Measurements from ENCODE around the gene MAN1C1.

MAN1C1 gene

DNA sequence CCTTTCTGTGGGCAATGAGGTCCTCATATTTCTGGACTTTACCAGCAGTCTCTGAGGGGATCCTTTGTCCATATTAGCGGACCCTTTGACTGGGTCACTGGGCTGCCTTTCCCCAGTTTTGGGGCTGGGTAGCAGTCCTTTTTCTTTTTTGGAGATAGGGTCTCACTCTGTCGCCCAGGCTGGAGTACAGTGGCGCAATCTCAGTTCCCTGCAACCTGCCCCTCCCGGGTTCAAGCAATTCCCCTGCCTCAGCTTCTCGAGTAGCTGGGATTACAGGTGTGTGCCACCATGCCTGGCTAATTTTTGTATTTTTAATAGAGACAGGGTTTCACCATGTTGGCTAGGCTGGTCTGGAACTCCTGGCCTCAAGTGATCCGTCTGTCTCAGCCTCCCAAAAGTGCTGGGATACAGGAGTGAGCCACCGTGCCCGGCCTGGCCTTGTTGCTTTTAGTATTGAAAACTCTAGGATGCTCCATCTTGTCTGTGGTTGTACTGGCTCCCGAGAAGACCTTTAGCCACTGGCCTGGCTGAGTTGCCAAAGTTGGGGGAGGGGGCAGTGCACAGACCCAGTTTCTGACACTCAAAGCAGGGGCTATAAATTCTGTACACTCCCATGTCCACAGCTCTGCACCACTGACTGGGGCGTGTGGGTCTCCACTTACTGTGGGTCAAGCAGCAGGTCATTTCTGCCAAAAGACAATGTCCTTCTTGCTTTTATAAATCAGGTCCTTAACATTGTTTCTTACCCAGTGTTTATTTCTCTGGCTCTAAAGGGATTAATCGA is 33.1 kb downstream of the MAN1C1 start:
- TF ChIP-seq TAF1 (IDR thresholded peaks at IDR 0.05; ENCODE audit: low read depth) (no peak), TEAD4 (IDR thresholded peaks at IDR 0.05) (no peak), FOXM1 (IDR thresholded peaks at IDR 0.05; ENCODE audit: borderline replicate concordance, low read depth) (no peak)

GRCh38 chr1:25650289-25650576 is 33.6 kb downstream of the MAN1C1 start:
- TF ChIP-seq CEBPB (IDR thresholded peaks at IDR 0.05) (no peak), FOXM1 (IDR thresholded peaks at IDR 0.05; ENCODE audit: borderline replicate concordance, low read depth) (no peak), MAX (IDR thresholded peaks at IDR 0.05) (no peak), TEAD4 (IDR thresholded peaks at IDR 0.05) (no peak), EGR1 (IDR thresholded peaks at IDR 0.05) (no peak), YY1 (IDR thresholded peaks at IDR 0.05; ENCODE audit: low read depth) (no peak), TAF1 (IDR thresholded peaks at IDR 0.05; ENCODE audit: low read depth) (no peak), TCF12 (IDR thresholded peaks at IDR 0.05; ENCODE audit: low read depth) (no peak), EP300 (IDR thresholded peaks at IDR 0.05; ENCODE audit: borderline replicate concordance) (no peak), NFIC (IDR thresholded peaks at IDR 0.05) (no peak), ZBTB7A (IDR thresholded peaks at IDR 0.05; ENCODE audit: low read depth) (no peak), REST (IDR thresholded peaks at IDR 0.05; ENCODE audit: low read depth) (no peak), CREB1 (IDR thresholded peaks at IDR 0.05; ENCODE audit: low read depth) (no peak), RAD21 (IDR thresholded peaks at IDR 0.05; ENCODE audit: low read depth) (no peak)
- TF ChIP-seq, protein P1, sequence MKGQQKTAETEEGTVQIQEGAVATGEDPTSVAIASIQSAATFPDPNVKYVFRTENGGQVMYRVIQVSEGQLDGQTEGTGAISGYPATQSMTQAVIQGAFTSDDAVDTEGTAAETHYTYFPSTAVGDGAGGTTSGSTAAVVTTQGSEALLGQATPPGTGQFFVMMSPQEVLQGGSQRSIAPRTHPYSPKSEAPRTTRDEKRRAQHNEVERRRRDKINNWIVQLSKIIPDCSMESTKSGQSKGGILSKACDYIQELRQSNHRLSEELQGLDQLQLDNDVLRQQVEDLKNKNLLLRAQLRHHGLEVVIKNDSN (IDR thresholded peaks at IDR 0.05), result no peak

GRCh38 chr1:25651036-25651640 is 34.5 kb downstream of the MAN1C1 start:
- TF ChIP-seq NFIC (IDR thresholded peaks at IDR 0.05) (no peak), TCF12 (IDR thresholded peaks at IDR 0.05; ENCODE audit: low read depth) (no peak), TAF1 (IDR thresholded peaks at IDR 0.05; ENCODE audit: low read depth) (no peak), EP300 (IDR thresholded peaks at IDR 0.05; ENCODE audit: borderline replicate concordance) (no peak), YY1 (IDR thresholded peaks at IDR 0.05; ENCODE audit: low read depth) (no peak), CEBPB (IDR thresholded peaks at IDR 0.05) (no peak), EGR1 (IDR thresholded peaks at IDR 0.05) (no peak), ZBTB7A (IDR thresholded peaks at IDR 0.05; ENCODE audit: low read depth) (no peak), RAD21 (IDR thresholded peaks at IDR 0.05; ENCODE audit: low read depth) (no peak), TEAD4 (IDR thresholded peaks at IDR 0.05) (no peak), MAX (IDR thresholded peaks at IDR 0.05) (no peak), REST (IDR thresholded peaks at IDR 0.05; ENCODE audit: low read depth) (no peak), FOXM1 (IDR thresholded peaks at IDR 0.05; ENCODE audit: borderline replicate concordance, low read depth) (no peak), CREB1 (IDR thresholded peaks at IDR 0.05; ENCODE audit: low read depth) (no peak)
- TF ChIP-seq, protein P1 (IDR thresholded peaks at IDR 0.05), result no peak

DNA sequence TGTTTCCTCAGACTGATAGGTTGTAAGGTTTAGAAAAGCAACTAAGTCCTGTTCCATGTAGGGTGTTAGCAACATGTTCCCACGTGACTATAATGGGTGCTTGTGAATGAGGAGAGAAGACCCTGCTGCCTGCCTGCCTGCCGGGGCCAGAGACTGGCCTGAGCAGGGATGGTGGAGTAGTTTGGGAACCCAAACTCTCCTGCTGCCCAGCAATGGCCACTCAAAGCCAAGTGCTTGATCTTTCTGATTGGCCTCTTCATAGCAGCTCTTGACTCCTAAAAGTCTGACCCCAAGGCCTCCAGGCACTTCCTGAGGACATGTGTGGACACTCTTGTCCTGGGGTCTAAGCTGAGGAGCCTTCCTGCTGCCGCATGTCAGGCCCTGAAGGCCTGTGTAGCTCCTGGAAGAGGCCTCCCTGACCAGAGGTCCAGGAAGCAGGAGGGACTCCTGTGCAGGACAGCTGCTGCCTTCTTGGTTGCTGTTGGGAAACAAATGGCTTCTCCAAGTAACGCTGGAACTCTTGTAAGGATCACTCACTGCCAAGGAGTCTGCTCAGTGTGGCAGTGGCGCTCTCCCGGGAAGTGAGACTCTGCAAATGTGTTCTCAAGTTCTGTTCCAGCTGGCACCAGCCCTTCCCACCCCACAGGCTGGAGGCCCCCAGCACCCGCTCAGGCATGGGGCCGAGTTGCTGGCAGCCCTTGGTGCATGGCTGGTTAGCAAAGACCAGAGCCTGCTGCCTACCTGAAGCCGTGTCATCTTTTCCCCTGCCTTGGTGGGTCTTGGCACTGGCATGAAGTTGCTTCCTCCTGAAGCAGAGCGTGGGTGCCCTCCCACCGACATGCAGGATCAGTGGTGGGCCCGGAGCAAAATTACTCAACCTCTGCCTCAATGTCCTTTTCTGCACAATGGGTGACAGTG is 35.5 kb downstream of the MAN1C1 start:
- no peak for TF ChIP-seq TEAD4 (IDR thresholded peaks at IDR 0.05)
- TF ChIP-seq EP300 (IDR thresholded peaks at IDR 0.05; ENCODE audit: borderline replicate concordance), result no peak
- TF ChIP-seq CREB1 (IDR thresholded peaks at IDR 0.05; ENCODE audit: low read depth), result no peak
- no peak for TF ChIP-seq ZBTB7A (IDR thresholded peaks at IDR 0.05; ENCODE audit: low read depth)
- TF ChIP-seq MAX (IDR thresholded peaks at IDR 0.05), result no peak
- no peak for TF ChIP-seq NFIC (IDR thresholded peaks at IDR 0.05)
- TF ChIP-seq, protein P1 (IDR thresholded peaks at IDR 0.05), result no peak
- no peak for TF ChIP-seq REST (IDR thresholded peaks at IDR 0.05; ENCODE audit: low read depth)
- TF ChIP-seq CEBPB (IDR thresholded peaks at IDR 0.05), result no peak
- no peak for TF ChIP-seq TCF12 (IDR thresholded peaks at IDR 0.05; ENCODE audit: low read depth)
- no peak for TF ChIP-seq TAF1 (IDR thresholded peaks at IDR 0.05; ENCODE audit: low read depth)
- no peak for TF ChIP-seq RAD21 (IDR thresholded peaks at IDR 0.05; ENCODE audit: low read depth)
- no peak for TF ChIP-seq YY1 (IDR thresholded peaks at IDR 0.05; ENCODE audit: low read depth)
- TF ChIP-seq FOXM1 (IDR thresholded peaks at IDR 0.05; ENCODE audit: borderline replicate concordance, low read depth), result no peak
- TF ChIP-seq EGR1 (IDR thresholded peaks at IDR 0.05), result no peak
